Measurements from ENCODE around the gene PERP.
"Not testable (repeated sequence)": the region's sequence is repeated elsewhere in the genome, so short reads cannot be mapped to it uniquely, and the experiment has no call there.

The PERP gene

DNA sequence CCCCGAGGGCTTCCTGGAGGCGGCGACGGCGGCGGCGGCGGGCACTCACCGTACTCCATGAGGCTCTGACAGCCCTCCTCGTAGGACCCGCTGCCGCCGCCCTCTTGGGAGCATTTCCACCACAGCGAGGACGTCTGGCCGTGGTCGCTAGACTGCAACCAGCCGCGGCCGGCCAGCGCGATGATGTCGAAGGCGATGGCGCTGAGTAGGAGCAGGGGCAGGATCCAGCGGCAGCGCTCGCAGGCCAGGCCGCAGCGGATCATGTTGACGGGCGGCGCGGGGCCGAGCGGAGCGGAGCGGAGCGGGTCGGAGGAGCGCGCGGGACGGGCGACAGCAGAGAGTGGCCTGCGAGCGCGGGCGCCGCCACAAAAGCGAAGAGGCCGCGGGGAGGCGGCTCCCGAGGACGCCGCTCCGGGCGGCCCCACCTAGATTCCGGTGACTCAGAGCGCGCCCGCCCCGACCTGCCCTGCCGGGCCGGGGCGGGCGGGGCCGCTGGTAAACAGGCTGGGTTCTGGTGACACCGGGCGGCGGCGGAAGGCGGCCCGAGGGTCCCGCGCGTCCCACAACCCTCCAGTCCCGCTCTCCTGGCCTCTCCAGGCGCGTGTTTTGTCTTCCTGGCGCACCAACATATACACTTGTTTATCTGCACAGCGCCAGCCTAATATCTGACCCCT is at the start of gene PERP:
Gene PERP, minus strand, starts transcription at position 342 of the 674 bp plus-strand sequence. Its CDS starts 79 bp downstream, at position 263.
- DNase-seq (ENCODE audit: low read depth in 1 of 2, low spot score in 1 of 2) = peak; percentile 34 to 54

- no peak for DNase-seq (ENCODE audit: low read depth in 1 of 2, low spot score in 1 of 2)
Measured at GRCh38 chr6:138155443-138155842, 48.2 kb upstream of the PERP start.

DNA sequence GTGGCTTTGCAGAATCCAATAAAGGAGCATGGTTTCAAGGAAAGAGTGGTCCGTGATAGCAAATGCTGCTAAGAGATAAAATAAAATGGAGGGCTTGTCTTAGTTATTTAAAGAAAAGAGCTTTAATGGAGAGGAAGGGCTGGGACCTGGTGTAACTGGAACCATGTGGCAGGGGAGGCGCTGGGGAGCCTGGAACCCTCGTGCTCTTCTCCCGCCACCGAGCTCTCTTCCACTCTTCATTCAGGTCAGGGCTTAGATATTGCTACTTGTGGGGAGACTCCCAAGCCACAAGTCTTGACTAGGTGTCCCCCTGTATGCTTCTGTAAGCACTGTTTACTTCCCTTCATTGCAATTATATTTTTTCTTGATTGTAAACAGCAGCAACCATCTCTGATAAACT is 39.3 kb upstream of the PERP start:
- DNase-seq (ENCODE audit: low read depth in 1 of 2, low spot score in 1 of 2) = no peak

- DNase-seq (ENCODE audit: low read depth in 1 of 2, low spot score in 1 of 2) = no peak
Measured at GRCh38 chr6:138145402-138145801, 38.2 kb upstream of the PERP start.

GRCh38 chr6:138142806-138143205 is 35.6 kb upstream of the PERP start:
- DNase-seq (ENCODE audit: low read depth in 1 of 2, low spot score in 1 of 2) = no peak

- no peak for DNase-seq (ENCODE audit: low read depth in 1 of 2, low spot score in 1 of 2)
Measured at GRCh38 chr6:138129190-138129589, 22.0 kb upstream of the PERP start.

GRCh38 chr6:138128096-138128495 is 20.9 kb upstream of the PERP start:
- DNase-seq (ENCODE audit: low read depth in 1 of 2, low spot score in 1 of 2) = no peak

DNA sequence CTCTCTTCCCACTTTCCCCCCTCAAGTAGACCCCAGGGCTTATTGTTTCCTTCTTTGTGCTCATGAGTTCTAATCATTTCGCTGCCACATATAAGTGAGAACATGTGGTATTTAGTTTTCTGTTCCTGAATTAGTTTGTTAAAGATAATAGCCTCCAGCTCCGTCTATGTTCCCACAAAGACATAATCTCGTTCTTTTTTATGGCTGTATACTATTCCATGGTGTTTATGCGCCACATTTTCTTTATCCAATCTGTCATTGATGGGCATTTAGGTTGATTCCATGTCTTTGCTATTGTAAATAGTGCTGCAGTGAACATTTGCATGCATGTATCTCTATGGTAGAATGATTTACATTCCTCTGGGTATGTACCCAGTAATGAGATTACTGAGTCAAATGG is 16.9 kb upstream of the PERP start:
- no peak for DNase-seq (ENCODE audit: low read depth in 1 of 2, low spot score in 1 of 2)

- DNase-seq (ENCODE audit: low read depth in 1 of 2, low spot score in 1 of 2) = no peak
Measured at GRCh38 chr6:138119976-138120375, 12.8 kb upstream of the PERP start.

DNA sequence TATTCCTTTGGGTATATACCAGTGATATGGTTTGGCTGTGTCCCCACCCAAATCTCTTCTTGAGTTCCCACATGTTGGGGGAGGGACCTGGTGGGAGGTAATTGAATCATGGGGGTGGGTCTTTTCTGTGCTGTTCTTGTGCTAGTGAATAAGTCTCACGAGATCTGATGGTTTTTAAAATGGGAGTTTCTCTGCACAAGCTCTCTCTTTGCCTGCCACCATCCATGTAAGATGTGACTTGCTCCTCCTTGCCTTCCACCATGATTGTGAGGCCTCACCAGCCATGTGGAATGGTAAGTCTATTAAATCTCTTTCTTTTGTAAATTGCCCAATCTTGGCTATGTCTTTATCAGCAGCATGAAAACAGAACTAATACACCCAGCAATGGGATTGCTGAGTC is 12.0 kb upstream of the PERP start:
- DNase-seq (ENCODE audit: low read depth in 1 of 2, low spot score in 1 of 2) = not testable (repeated sequence)

DNA sequence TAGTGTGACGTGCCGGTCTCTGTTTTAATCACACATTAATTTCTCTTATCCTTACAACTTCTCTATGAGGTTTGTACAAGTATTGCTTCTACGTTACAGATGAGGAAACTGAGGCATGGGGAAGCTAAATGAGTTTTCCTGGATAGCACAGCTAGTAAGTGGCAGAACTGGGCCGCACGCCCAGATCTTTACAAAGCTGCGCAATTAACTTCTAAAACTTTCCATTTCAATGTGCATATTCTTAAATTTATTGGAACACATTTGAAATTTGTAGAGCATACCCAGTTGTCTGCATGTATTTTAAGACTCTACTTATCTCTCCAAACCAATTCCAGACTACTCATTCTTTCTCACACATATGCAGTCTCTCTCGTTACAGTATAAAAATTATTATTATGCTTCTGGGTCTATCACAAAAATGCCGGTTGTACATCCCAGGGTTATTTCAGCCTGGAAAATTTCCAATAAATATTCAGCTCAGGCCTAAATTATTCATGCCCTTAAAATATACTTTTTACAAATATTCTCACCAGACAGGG is 10.2 kb upstream of the PERP start:
- DNase-seq (ENCODE audit: low read depth in 1 of 2, low spot score in 1 of 2) = no peak

DNA sequence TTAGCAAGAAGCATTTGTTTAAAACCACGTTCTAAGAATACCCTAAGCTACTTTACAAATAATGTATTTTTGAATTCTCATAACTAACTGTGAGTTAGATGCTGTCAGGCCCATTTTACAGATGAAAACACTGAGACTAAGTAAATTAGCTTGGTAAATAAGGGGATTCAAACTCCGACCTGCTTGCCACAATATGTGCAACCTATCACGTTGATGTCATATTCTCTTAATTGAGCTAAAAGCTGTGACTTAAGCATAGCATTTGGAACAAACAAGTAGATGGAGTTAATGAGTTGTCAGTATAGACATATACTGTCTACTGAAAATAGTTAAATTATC is 9.4 kb upstream of the PERP start:
- no peak for DNase-seq (ENCODE audit: low read depth in 1 of 2, low spot score in 1 of 2)

DNA sequence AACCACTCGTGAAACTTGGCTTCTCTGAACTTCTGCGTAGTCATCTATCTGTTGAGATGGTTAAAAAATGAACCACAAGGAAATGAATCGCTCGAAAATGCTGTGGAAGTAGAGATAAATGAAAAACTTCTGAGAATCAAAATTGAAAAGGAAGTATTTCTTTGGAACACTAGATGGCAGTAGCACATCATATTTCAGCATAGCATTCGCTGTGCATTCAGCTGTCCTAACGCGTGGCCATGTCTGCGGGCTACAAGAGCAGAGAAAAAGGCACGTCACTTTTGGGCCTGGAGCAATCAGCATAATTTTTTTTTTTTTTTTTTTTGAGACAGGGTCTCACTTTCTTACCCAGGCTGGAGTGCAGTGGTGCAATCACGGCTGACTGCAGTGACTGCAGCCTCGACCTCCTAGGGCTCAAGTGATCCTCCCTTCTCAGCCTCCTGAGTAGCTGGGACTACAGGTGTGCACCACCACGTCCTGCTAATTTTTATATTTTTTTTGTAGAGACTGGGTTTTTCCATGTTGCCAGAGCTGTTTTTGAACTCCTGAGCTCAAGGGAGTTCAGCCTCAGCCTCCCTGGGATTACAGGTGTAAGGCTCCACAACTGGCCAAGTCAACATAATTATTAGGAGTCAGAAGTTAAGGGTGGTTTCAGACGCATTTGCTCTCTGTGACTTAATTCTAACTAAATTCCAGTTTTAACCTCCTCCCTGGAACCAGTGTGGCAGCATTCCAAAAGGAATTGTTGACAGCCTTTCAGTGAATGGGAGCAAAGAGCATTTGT is 8.8 kb upstream of the PERP start:
- no peak for DNase-seq (ENCODE audit: low read depth in 1 of 2, low spot score in 1 of 2)

DNA sequence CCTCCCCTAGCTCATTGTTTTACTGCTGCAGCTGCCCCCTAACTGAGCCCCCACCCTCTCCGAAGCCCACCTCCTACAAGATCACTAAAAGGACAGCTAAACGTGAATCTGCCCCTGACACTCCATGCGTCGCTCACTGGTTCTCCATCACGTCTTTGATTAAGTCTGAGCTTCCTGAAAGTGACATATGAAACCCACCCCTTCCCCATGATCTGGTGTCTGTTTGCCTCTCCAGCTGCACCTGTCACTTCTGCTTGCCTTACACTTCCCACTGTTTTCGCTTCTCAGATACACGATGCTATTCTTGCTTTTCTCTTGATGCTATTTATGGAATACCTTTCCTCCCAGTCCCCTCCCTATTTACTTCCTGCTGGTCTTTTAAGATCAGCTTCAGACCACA is 8.0 kb upstream of the PERP start:
- DNase-seq (ENCODE audit: low read depth in 1 of 2, low spot score in 1 of 2) = no peak

DNA sequence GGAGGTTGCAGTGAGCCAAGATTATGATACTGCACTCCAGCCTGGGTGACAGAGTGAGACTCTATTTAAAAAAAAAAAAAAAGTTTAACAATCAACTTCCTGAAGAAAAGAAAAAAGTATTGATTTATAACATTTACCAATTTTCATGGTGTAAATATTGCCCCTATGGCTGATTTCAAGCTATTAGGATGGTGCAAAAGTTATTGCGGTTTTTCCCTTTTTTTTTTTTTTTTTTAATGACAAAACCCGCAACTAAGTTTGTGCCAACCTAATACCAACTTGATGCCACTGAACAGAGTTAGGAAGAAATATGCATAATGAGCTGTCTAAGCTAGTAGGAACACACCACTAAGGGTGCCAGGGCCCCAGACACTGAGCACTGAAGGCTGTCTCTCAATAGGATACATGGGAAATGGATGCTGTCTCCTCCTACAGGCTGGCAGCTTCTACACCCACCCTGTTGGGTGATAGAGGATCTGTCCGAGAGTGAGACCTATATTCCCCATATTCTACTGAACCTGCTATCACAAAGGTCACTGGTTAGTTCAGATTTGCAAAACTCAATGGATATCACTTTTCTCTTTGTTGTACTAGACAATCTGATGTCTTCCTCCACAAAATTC is 6.5 kb upstream of the PERP start:
- DNase-seq (ENCODE audit: low read depth in 1 of 2, low spot score in 1 of 2) = no peak

- no peak for DNase-seq (ENCODE audit: low read depth in 1 of 2, low spot score in 1 of 2)
Measured at GRCh38 chr6:138110229-138110628, 3.0 kb upstream of the PERP start.

DNA sequence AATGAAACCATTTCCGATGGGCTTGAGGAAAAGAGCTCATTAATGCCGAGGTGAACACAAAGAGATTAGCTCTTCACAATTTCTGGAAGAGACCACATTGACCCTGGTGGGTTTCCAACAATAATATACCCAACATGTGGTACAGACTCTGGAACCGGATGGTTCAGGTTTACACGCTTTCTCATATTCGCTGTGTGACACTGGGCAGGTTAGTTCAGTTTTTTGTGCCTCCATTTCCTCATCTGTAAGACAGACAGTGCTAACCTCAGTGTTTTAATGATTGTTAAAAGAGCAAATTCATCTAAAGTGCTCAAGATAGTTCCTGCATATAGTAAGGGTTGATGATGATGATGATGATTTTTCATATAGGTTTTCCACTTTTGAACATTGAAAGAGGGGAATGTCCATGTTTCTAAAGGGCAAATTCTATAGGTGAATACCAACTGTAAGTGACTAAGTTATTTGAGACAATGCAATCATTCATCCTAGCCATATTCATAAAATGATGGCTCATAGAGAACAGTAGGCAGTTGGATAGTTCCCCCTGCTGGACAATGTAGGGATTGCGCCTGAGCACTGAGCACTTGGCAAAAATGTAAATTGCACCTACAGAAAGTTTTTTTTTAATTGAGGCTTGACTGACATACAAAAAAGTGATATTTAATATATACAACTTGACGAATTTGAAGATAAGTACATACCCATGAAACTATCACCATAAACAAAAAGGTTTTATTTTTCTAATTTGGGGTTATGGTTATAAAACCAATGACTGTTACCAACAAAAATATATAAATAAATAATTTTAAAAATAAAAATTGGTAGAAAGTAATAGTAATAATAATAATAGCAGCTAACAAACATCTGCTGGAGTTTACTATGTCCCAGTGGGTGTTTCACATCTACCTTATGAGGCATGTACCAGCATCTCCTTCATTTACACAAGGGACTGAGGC is 2.1 kb upstream of the PERP start:
- DNase-seq (ENCODE audit: low read depth in 1 of 2, low spot score in 1 of 2) = peak; percentile 64 to 67

DNA sequence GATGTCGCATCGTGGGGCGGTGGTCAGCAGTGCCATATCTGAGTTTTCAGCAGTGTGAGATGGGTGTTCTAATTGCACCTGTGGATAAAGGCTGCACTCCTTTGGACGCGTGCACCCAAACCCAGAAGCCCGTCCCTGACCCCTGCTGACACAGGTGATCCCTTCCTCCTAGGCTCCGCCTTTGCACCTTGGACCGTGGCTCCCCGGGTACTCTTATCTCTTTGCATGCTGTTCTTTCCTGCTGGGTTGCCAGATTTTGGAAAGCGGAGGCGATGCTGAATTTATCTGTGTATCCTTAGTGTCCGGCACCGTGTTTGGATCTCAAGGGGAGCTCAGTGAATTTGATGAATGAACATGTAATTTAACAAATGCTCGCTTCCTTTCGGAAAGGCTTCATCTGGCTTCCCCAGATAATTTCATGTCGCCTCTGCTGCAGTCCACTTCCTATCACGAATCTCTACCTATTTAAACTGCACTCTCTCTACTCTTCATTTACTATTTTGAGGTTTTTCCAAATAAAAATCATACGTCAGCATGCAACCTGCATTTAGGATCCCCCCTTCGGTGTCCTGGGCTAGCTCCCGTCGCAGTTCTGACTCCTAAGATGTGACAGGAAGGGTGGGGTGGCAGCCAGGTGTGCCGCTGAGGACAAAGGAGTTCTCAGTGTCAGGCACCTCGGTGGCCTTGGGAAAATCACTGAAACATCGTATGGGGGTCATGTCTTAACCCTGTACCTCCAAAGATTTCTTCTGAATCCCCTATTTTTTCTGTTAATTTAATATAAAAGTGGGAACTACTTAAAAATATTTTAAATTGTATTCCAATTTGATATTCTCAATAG is 753 bp upstream of the PERP start:
- DNase-seq (ENCODE audit: low read depth in 1 of 2, low spot score in 1 of 2) = no peak

DNA sequence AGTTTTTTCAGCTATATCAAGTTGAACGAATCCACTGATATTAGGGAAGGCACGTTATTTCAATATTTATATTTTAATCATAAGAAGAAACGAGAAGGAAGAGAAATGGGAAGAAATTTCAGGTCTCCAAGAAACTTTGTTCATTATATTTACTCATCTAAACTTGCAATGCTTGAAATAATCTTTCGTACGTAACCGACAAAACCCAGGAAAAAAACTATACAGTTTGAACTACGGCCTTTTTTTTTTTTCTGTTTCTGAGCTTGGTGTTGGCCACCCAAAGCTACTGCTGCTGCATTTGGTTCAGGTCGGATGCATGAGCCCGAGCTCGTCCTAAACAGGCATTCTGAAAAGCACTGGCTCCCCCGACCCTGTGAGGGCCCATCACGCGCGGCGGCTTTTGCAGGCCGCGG is 548 bp downstream of the PERP start:
- DNase-seq (ENCODE audit: low read depth in 1 of 2, low spot score in 1 of 2) = no peak
